HG03097 (cell line): ENCODE results near the gene SIK1.
"Not testable (repeated sequence)": the region's sequence is repeated elsewhere in the genome, so short reads cannot be mapped to it uniquely, and the experiment has no call there.

Experiments used
- ATAC-seq: cut with Tn5 transposase; IDR thresholded peaks from one replicate; pipeline ENCODE4 v1.9.1; 2021; ENCODE audit not compliant: unreplicated experiment, low FRiP score

SIK1 gene

GRCh38 chr21:43440835-43441727, 14.2 kb upstream of the SIK1 start:
- ATAC-seq = not testable (repeated sequence)

DNA sequence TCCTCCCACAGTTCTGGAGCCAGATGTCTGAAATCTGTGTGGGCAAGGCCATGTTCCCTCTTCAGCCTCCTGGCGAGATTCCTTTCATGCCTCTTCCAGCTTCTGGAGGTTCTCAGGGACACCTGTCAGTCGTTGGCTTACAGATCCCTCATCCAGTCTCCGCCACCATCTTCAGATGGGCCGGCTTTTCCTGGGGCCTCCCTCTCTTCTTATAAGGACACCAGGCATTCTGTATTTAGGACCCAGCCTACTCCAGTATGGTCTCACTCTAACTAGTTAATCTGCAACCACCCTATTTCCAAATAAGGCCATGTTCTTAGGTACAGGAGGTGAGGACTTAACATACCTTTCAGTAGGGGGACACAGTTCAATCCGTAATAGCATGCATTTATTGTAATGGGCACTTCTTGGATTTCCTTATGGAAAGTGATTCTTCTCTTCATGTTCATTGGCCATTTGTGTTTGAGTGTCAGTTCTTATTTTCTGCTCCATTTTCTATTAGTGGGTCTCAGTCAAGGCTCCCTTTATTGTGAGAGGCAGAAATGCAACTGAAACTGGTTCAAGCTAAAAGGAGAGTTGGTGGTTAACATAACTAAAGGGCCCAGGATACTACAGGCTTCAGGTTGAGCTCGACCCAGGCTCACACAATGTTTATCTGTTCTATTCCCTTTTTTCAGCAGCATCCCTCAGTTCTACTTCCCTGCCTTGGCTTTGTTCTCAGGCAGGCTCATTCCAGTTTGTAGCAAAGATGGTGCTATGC, 12.6 kb upstream of the SIK1 start:
- not testable (repeated sequence) for ATAC-seq

DNA sequence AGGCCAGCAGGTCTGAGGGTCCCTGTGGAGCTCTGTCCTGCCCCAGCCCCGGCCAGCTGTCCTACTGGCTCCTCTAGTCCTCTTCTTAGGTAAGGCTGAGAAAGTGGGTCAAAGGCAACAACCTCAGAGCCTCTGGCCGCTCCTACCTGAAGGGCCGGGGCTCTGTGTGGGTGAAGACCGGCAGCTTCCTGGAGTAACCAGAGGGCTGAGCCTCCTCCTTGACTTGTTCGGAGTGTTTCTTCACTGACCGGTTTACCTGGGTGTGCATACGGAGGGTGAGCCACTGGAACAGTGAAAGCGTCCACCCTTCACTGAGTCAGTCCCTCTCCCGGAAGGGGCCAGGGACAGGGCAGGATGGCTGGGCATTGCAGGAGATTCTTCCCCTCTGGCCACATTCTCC, 9.3 kb upstream of the SIK1 start:
- not testable (repeated sequence) for ATAC-seq

DNA sequence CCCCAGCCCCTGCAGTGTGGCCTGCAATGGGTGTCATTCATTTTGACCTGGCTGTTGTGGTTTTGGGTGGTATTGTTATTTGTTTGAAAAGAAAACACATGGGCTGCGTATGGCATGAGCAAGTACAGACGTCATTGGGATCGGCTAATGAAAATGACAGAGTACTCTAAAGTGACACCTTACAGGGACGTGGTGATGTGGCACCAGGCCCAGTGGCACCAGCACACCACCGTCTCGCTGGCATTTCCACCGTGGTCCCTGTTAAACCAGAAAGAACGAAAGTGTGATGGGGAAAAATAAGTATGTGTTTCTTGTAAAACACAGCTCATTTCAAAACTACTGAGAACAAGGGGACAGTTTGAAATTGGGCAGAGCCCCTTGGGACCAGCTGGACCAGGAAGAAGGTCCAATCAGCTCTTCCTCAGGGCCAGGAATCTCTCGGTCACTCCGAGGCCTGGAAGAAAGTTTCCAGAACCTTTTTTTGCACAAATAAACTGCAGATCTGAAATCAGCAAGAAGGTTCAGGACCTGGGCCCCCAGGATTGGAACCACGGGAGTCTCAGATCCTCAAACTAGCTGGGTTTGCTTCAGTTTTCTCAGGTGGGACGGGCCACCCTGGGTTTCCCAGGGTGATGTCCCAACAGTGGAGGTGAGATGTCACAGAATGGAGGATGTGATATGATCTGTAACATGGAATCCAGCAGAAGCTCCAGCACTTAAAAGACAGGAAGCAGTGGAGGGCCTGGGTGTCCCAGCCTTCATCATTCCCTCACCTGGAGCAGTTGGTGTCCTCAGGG, 6.6 kb upstream of the SIK1 start:
- ATAC-seq = not testable (repeated sequence)

GRCh38 chr21:43430830-43431416, 4.0 kb upstream of the SIK1 start:
- not testable (repeated sequence) for ATAC-seq

DNA sequence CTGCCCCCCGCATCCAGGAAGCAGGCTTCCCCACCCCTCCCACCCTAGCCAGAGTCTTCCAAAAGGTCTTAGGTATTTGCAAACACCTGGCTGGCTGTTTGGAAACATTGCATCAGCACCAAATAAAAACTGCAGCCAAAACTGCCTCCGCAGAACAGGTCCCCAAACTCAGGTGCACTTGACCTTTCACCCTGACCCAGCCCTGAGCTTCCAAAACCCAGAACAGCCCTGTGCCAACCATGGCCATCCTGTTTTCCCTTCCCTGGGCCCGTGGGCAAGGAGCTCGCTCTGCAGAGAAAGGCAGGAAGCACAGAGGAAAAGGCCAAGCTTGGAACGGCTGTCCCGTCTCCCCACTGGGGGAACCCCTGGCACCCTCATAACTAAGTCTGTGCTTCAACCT, 2.0 kb upstream of the SIK1 start:
- not testable (repeated sequence) for ATAC-seq

GRCh38 chr21:43427242-43427559, 270 bp upstream of the SIK1 start:
- ATAC-seq = peak; percentile 60

GRCh38 chr21:43426004-43426403, 927 bp downstream of the SIK1 start:
- ATAC-seq = not testable (repeated sequence)

DNA sequence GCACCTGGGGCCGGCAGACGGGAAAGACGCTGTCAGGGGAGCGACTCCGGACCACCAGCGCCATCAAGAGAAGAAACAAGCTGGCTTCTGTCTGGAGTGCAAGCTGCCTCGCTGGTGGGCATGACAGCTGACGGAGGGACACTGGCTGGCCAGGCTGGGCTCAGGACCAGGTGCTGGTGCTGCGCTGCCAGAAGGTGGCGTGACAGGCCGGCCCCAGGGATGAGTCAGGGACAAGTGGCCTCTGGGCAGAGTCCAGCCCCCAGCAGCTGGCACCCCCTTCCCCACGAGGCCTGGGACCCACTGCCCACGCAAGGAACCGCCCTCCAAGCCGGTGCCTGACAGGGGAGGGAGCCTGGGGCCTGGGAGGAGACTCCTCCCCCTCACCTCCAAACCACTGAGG, 7.5 kb downstream of the SIK1 start:
- not testable (repeated sequence) for ATAC-seq

- not testable (repeated sequence) for ATAC-seq
Measured at GRCh38 chr21:43414576-43414975, 12.4 kb downstream of the SIK1 start.

- ATAC-seq = not testable (repeated sequence)
Measured at GRCh38 chr21:43412020-43412788, 14.7 kb downstream of the SIK1 start.

- not testable (repeated sequence) for ATAC-seq
Measured at GRCh38 chr21:43410456-43411068, 16.4 kb downstream of the SIK1 start.

GRCh38 chr21:43407139-43407538, 19.8 kb downstream of the SIK1 start:
- not testable (repeated sequence) for ATAC-seq

DNA sequence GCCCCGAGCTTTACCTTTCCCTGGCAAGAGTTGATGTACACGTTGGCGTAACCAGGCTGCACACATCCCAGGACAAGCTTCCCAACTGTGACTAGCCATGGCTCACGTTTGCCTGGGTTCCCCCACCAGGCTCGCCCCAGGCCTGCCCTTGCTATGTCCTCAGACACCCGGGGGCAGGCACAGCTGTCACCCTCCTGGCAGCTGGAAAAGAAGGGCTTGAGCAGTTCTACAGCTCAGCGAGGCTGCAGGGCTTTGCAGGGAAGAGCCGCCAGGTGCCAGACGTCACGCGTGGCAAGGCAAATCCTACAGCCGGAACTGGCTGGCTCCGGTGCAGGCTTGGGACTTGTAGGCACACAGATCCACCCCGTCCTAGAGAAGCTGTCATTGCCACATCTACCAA, 22.5 kb downstream of the SIK1 start:
- ATAC-seq = not testable (repeated sequence)

GRCh38 chr21:43403651-43404430, 23.1 kb downstream of the SIK1 start:
- ATAC-seq = not testable (repeated sequence)

DNA sequence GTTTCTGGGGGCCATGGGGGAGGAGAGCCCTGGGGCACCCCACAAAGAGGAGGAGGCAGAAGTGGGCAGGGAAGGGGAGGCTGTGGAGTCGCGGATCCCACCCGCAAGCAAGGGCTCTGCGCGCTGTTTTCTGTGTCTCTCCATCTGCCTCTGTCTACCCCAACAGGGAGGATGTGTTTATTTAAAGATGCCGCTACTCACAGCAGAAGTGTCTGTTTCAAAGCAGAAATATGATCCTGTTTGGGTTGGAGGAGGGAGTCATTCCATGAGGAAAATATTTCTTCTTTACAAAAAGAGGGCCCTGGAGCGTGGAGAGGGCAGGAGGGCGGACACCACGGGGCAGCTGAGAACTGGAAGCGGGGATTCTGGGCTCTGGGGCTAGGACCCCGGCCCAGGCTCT, 25.8 kb downstream of the SIK1 start:
- ATAC-seq = not testable (repeated sequence)

- peak; percentile 51 for ATAC-seq
Measured at GRCh38 chr21:43399595-43400015, 27.3 kb downstream of the SIK1 start.

DNA sequence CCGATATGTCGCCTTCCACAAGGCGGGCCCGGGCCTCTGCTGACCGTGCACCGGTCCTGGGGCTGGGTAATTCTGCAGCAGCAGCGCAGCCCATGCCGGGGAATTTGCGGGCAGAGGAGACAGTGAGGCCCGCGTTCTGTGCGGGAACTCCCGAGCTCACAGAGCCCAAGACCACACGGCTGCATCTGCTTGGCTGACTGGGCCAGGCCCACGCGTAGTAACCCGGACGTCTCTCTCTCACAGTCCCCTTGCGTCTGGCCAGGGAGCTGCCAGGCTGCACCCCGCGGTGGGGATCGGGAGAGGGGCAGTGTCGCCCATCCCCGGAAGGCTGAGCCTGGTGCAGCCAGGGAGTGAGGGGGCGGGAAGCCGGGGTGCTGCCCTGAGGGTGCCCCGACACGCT, 27.8 kb downstream of the SIK1 start:
- ATAC-seq = peak; percentile 28

- ATAC-seq = peak; percentile 54
Measured at GRCh38 chr21:43398533-43398932, 28.4 kb downstream of the SIK1 start.
